OCI-LY7 (cell line): ENCODE measurements around the gene GTPBP10. TPM values are rescaled to one million over a fixed set of nuclear protein-coding genes. Genes with fewer than 3 reads are reported as not detected.
A peak's percentile ranks its signal among the peaks of the same experiment; 100 is the strongest.

Experiments
- BruUV-seq: library from RNA; stranded (reverse); fragments of 400-500 nt; replicated peaks from 2 replicates; lab custom pipeline; 2021; lab: Mats Ljungman, UMichigan
- CTCF ChIA-PET: fragments of 300-600 bp; sonication (Branson Sonifier 250); formaldehyde crosslinking; loops from one replicate; lab custom pipeline; 2022; ENCODE audit warnings: antibody characterized with exemption; ENCODE audit not compliant: unreplicated experiment; lab: Charles Lee
- POLR2A ChIA-PET: fragments of 300-600 bp; sonication (Branson Sonifier 250); formaldehyde crosslinking; loops from one replicate; lab custom pipeline; 2022; ENCODE audit warnings: antibody characterized with exemption; lab: Charles Lee
- DNase-seq: peaks from one replicate; pipeline ENCODE4 v3.0.0-alpha.2; 2015; ENCODE audit warnings: low spot score
- H2AFZ ChIP-seq: fragments of 200-600 bp; sonication (generic), shearing (Covaris generic); 2 replicates; pipeline ENCODE4 v1.6.1; 2014; ENCODE audit warnings: mild to moderate bottlenecking, antibody characterized with exemption, low read length, moderate library complexity
- H3K27ac ChIP-seq: fragments of 200-600 bp; sonication (generic); 2 replicates; pipeline ENCODE4 v1.5.1; 2014; ENCODE audit warnings: mixed run types, low read depth, mild to moderate bottlenecking, moderate library complexity, low read length, inconsistent platforms; ENCODE audit not compliant: poor library complexity, severe bottlenecking
- H3K36me3 ChIP-seq: fragments of 200-600 bp; sonication (generic); 2 replicates; pipeline ENCODE4 v1.6.1; 2014; ENCODE audit warnings: mild to moderate bottlenecking, antibody characterized with exemption, low read length, moderate library complexity, mixed read lengths; ENCODE audit not compliant: insufficient read depth
- H3K4me1 ChIP-seq: fragments of 200-600 bp; sonication (generic); 2 replicates; pipeline ENCODE4 v1.5.1; 2014; ENCODE audit warnings: mild to moderate bottlenecking, low read length; ENCODE audit not compliant: insufficient read depth, poor library complexity, severe bottlenecking
- H3K4me2 ChIP-seq: fragments of 200-600 bp; sonication (generic); 2 replicates; pipeline ENCODE4 v1.6.1; 2014; ENCODE audit warnings: mild to moderate bottlenecking, low read length
- H3K4me3 ChIP-seq: fragments of 200-600 bp; sonication (generic); 2 replicates; pipeline ENCODE4 v1.5.1; 2014; ENCODE audit warnings: mild to moderate bottlenecking, low read depth, low read length; ENCODE audit not compliant: poor library complexity, severe bottlenecking
- H3K79me2 ChIP-seq: fragments of 200-600 bp; sonication (generic); 2 replicates; pipeline ENCODE4 v1.6.1; 2016; ENCODE audit warnings: low read depth, mild to moderate bottlenecking, low read length, moderate library complexity, mixed read lengths; ENCODE audit not compliant: insufficient read depth
- H3K9me2 ChIP-seq: fragments of 200-600 bp; sonication (generic); 2 replicates; pipeline ENCODE4 v1.6.1; 2016; ENCODE audit warnings: mild to moderate bottlenecking, low read length, mixed read lengths; ENCODE audit not compliant: insufficient read depth
- H3K9me3 ChIP-seq: fragments of 200-600 bp; sonication (generic); 2 replicates; pipeline ENCODE4 v1.6.1; 2014; ENCODE audit warnings: mild to moderate bottlenecking, mixed run types, low read length, mixed read lengths
- H4K20me1 ChIP-seq: fragments of 200-600 bp; sonication (generic); 2 replicates; pipeline ENCODE4 v1.6.1; 2014; ENCODE audit warnings: mild to moderate bottlenecking, antibody characterized with exemption, low read length, moderate library complexity, mixed read lengths; ENCODE audit not compliant: insufficient read depth
- CTCF ChIP-seq: fragments of 200-600 bp; sonication (generic); conservative IDR thresholded peaks from 2 replicates; pipeline ENCODE4 v1.5.1; 2014; ENCODE audit warnings: mild to moderate bottlenecking, antibody characterized with exemption, low read length, moderate library complexity, mixed read lengths
- EZH2phosphoT487 ChIP-seq: fragments of 200-600 bp; sonication (generic); IDR thresholded peaks from 2 replicates; pipeline ENCODE4 v1.6.1; 2018; ENCODE audit warnings: low read depth, borderline replicate concordance, mild to moderate bottlenecking, mixed run types, antibody characterized with exemption, low read length, moderate library complexity, mixed read lengths
- intact Hi-C: fragments of 100-400 bp; cut with micrococcal nuclease; formaldehyde crosslinking; loops from one replicate; pipeline ENCODE4 v1.10.0; 2022; ENCODE audit not compliant: unreplicated experiment
- total RNA-seq, 2 experiments: library from RNA; depleted of rRNA in 1 of 2; stranded (reverse); fragments of >200 nt in 1 of 2; shearing (Covaris generic) in 1 of 2; gene quantifications; 2 replicates each; pipeline ENCODE4 v1.2.3, GENCODE V29; 2014 to 2022

Gene GTPBP10
- total RNA-seq, 2 experiments from 2014 or later = 16.5 to 38.8 TPM

DNA sequence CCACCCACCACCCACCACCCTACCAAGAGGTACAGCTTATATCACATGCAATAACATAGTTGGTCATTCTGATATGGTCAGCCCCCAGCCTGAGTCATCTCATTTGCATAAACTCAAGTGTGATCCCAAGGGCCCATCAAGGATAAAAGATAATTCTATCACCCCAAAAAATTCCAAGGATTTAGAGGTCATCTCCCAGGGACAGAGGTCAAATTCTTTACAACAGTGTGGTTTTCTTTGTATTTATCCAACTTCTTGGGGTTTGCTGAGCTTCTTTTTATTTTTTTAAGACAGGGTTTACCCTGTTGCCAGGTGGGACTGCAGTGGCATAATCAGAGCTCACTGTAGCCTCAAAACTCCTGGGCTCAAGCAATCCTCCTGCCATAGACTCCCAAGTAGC, 9.4 kb upstream of the GTPBP10 start:
- no peak overlapping the region for H3K27ac ChIP-seq
- no peak overlapping the region for H3K4me2 ChIP-seq
- TF ChIP-seq CTCF (no peak), EZH2phosphoT487 (no peak)
- POLR2A ChIA-PET = no interaction called here
- CTCF ChIA-PET = no interaction called here
- DNase-seq = no peak
- no peak overlapping the region for H3K4me3 ChIP-seq
- intact Hi-C loops = no loop called here
- no peaks in the 10 kb centered on the region for H3K36me3 ChIP-seq
- H3K9me3 ChIP-seq = no peaks in the 10 kb centered on the region
- no TSS peak for BruUV-seq
- no peaks in the 10 kb centered on the region for H3K9me2 ChIP-seq
- H2AFZ ChIP-seq = no peak overlapping the region
- no peaks in the 10 kb centered on the region for H3K79me2 ChIP-seq
- no peaks in the 10 kb centered on the region for H3K4me1 ChIP-seq
- H4K20me1 ChIP-seq = no peaks in the 10 kb centered on the region

DNA sequence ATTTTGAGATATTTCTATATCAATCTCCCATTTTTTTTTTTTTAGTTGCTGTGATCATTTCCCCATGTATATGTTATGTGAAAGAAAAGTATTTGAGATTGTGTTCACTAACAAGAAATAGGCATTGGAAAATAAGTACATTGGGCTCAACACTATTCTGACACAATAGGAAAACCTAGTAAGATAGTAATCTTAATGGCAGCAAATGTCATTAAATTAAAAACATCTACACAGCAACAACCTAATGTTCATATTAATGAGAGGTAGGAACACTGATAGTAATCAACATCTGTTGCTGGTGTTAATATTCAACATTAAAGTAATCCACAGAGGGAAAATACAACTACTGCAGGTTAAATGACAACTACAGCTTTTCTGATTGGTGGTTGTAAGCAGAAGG, 1.5 kb upstream of the GTPBP10 start:
- Histone ChIP-seq H3K27ac (no peak overlapping the region), H3K36me3 (peaks cover 14% of the 10 kb centered on the region), H3K4me2 (no peak overlapping the region), H2AFZ (peak overlapping the region; percentile 99), H3K9me3 (no peaks in the 10 kb centered on the region), H4K20me1 (no peaks in the 10 kb centered on the region), H3K79me2 (peaks cover 31% of the 10 kb centered on the region), H3K4me3 (no peak overlapping the region), H3K9me2 (no peaks in the 10 kb centered on the region), H3K4me1 (peaks cover 20% of the 10 kb centered on the region)
- no peak for DNase-seq
- CTCF ChIA-PET = no interaction called here
- no TSS peak for BruUV-seq
- no peak for TF ChIP-seq CTCF
- TF ChIP-seq EZH2phosphoT487 = no peak
- POLR2A ChIA-PET = interaction anchor here (0.6 kb wide), 1 partner anchor 588 kb away, joined by 3 read pairs; no protein-coding TSS in a partner anchor
- intact Hi-C loops = no loop called here

DNA sequence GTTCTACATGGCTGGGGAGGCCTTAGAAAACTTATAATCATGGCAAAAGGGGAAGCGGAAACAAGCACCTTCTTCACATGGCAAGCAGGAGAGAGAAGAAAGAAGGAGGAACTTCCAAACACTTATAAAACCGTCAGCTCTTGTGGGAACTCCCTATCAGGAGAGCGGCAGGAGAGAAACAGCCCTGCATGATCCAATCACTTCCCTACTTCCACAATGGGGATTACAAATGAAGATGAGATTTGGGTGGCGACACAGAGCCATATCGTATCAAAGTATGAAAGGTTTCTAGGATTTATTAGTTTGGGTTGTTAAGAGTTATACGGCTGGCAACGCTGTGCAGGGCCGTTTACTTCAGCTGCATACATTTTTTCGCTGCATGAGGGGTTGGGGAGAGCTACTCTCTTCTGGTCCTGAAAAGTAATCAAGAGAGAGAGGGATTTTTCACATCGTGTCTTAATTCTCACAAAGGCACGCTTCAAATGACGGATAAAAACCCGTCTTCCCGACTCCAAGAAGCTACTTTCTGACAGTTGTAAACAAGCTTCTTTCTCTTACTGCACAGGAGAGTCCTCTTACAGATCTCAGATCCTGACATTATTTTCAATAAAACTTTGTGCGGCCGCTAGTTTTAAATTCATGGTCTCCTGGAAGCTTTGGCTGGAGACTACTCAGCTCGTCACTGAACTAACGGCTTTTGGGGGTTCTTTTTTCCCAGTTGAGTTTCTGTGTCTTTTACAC, 751 bp upstream of the GTPBP10 start:
- Histone ChIP-seq H4K20me1 (no peaks in the 10 kb centered on the region), H3K36me3 (peaks cover 19% of the 10 kb centered on the region), H3K79me2 (peaks cover 37% of the 10 kb centered on the region), H3K9me2 (no peaks in the 10 kb centered on the region), H3K9me3 (no peaks in the 10 kb centered on the region), H3K4me2 (peak overlapping the region; percentile 97), H3K4me1 (peaks cover 20% of the 10 kb centered on the region), H2AFZ (peak overlapping the region; percentile 99), H3K27ac (peak overlapping the region; percentile 28), H3K4me3 (peak overlapping the region; percentile 84)
- ChIA-PET CTCF (interaction anchor here (0.9 to 1.0 kb wide), 2 partner anchors 11 to 61 kb away, joined by 3 read pairs; no protein-coding TSS in a partner anchor), POLR2A (interaction anchor here (0.6 to 1.3 kb wide), 8 partner anchors 9 to 699 kb away, joined by 3 to 6 read pairs (median 4); no protein-coding TSS in a partner anchor)
- no peak for DNase-seq
- BruUV-seq = TSS peak; percentile 96
- no peak for TF ChIP-seq EZH2phosphoT487
- no peak for TF ChIP-seq CTCF
- intact Hi-C loops = loop anchor here (1.0 kb wide), 1 partner anchor 58 kb away; the partner anchor contains the start of gene CLDN12
